GM12872 (cell line): ENCODE results near the gene COTL1.

Source experiments
- TF ChIP-seq, protein P1 (sequence below): IDR thresholded peaks from 3 replicates; pipeline ENCODE4 v1.5.1; 2011; ENCODE audit warnings: low read depth, mild to moderate bottlenecking, low read length, moderate library complexity; ENCODE audit not compliant: insufficient read depth

Gene COTL1

DNA sequence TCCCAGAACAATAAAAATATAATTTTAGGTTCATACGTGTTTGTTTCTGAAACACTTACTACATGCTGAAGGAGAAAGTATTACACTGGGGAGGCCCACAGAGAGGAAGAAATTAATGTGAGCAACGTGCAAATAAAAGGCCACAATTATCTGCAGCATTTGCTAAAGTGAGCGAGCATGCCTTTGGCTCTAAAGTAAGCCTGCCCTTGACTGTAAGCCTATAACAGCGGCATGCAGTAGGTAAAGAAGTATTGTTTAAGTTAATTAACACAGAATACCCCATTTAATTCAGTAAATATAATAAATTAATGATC is 13.2 kb upstream of the COTL1 start:
- TF ChIP-seq, protein P1, sequence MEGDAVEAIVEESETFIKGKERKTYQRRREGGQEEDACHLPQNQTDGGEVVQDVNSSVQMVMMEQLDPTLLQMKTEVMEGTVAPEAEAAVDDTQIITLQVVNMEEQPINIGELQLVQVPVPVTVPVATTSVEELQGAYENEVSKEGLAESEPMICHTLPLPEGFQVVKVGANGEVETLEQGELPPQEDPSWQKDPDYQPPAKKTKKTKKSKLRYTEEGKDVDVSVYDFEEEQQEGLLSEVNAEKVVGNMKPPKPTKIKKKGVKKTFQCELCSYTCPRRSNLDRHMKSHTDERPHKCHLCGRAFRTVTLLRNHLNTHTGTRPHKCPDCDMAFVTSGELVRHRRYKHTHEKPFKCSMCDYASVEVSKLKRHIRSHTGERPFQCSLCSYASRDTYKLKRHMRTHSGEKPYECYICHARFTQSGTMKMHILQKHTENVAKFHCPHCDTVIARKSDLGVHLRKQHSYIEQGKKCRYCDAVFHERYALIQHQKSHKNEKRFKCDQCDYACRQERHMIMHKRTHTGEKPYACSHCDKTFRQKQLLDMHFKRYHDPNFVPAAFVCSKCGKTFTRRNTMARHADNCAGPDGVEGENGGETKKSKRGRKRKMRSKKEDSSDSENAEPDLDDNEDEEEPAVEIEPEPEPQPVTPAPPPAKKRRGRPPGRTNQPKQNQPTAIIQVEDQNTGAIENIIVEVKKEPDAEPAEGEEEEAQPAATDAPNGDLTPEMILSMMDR: no peak

DNA sequence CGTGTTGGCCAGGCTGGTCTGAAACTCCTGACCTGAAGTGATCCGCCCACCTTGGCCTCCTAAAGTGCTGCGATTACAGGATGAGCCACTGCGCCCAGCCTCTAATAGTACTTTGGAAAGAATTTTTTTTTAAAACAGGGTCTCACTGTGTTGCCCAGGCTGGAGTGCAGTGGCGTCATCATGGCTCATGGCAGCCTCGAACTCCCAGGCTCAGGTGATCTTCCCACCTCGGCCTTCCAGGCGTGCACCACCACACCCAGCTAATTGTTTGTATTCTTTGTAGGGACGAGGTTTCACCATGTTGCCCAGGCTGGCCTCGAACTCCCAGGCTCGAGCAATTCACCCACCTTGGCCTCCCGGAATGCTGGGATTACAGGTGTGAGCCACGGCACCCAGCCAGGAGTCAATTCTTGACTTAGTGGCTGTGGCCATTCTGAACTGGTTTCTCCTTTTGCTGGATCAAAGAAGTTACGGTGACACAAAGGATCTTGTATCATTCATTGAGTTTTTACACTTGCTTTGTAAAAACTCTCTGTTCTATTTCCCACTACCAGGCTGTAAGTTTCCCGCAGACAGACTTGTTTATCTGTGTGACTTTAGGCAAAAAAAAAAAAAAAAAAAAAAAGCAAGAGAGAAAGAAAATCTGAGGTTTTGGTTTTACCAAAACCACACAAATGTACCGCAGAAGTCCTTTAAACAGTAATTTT is 12.7 kb upstream of the COTL1 start:
- TF ChIP-seq, protein P1: no peak

DNA sequence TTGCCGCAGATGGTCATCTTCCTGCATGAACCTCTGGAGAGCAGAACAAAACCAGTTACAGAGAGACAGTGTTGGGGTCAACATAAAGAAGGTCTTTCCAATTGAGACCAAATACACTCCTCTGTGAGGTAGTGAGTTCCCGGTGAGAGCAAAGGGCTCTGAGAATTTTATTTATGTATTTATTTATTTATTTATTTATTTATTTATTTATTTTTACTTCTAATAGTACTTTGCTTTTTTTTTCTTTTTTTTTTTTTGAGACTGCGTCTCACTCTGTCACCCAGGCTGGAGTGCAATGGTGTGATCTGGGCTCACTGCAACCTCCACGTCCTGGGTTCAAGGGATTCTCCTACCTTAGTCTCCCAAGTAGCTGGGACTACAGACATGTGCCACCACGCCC is 12.1 kb upstream of the COTL1 start:
- TF ChIP-seq, protein P1: no peak

DNA sequence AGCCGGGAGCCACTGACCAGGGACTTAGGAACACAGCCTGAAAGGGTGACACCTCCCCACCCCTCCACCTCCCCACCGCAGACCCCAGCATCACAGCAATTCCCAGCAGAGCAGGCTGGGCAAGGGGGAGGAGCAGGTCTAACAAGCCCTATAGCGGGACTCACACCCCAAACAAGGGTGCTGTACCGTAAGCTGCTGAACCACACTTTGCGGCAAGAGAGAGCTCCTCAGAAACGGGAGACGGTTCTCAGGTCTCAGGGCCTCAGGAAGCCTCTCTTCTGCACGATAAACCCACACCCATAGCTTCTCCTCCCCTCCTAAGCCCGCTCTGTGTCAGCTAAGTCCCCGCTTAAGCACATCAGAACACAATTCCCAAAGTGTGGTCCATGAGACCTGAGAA is 11.7 kb upstream of the COTL1 start:
- TF ChIP-seq, protein P1: no peak

DNA sequence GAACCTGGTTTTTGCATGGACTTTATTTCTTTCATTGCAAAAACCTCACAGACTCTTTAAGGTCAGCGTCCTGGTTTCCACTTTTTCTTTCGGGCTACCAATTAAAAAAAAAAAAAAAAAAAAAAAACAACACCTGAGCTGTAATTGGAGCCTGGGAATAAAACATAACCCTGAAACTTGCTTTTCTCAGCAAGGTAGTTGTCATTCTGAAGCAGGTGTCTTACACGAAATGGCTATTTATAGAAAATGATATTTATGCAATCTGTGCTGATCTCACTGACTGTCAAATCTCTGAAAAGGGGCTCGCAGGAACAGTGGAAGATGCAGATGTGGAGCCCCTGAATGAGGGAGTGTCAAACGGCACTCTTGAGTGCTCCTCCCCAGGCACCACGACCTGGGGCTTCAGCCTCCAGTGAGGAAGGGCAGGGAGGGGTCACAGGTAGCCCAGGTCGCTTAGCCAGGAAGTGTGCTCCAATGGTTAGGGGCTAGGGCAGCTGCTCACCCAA is 10.4 kb upstream of the COTL1 start:
- TF ChIP-seq, protein P1: no peak

DNA sequence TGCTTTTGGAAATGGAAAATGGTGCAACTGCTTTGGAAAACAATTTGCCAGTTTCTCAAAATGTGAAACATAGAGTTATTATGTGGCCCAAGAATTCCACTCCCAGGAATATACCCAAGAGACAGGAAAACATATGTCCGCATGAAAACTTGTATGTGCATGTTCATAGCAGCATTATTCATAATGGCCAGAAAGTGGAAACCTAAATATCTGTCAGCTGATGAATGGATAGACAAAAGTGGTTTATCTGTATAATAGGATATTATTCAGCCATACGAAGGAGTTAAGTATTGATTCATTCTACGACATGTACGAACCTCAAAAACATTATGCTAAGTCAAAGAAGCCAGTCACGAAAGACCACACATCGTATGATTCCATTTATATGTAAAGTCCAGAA is 7.7 kb upstream of the COTL1 start:
- TF ChIP-seq, protein P1: no peak

DNA sequence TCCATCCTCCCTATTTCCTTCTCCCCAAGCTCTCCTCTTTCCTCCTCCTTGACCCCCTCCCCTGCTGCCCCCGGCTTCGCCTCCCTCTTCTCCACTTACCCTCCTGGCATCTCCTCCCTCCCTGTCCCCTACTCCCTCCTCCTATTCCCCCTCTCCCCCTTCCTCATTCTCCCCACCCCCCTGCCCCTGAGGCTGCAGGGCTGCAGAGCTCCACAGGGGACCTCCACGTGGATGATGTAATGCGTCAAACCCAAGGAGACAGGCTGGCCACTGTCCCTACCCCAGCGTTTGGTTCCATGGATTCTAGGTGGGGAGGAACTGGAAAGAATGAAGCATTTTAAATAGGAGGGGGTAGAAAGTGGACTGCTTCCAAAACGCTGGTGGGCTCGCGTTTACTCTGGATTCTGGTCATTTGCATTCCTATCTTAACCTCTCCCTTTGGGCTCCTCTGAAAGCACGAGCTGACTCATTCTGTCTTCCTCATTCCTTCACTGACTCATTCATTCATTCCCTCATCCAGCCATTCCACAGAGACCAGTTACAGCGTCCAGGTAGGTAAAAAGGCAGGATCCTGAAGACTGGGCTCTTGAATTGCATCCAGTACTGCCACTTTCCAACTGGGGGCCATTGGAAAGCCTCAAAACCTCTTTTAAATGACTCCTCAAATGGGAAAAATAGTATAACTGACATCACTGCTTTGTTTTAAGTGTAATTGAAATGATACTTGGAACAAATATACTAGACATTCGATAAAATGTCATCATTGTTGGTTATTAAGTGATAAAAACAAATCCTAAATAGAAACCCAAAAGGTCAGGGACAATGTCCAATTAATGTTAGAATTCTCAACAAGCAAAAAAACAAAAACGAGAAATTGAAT is 943 bp upstream of the COTL1 start:
- TF ChIP-seq, protein P1: no peak
